Hepatic stellate cell (primary cell): ENCODE measurements around the gene TIE1.
A peak's percentile ranks its signal among the peaks of the same experiment; 100 is the strongest.

Experiments used
- DNase-seq: peaks from one replicate; pipeline ENCODE4 v3.0.0; 2011; ENCODE audit warnings: low spot score

Gene TIE1

DNA sequence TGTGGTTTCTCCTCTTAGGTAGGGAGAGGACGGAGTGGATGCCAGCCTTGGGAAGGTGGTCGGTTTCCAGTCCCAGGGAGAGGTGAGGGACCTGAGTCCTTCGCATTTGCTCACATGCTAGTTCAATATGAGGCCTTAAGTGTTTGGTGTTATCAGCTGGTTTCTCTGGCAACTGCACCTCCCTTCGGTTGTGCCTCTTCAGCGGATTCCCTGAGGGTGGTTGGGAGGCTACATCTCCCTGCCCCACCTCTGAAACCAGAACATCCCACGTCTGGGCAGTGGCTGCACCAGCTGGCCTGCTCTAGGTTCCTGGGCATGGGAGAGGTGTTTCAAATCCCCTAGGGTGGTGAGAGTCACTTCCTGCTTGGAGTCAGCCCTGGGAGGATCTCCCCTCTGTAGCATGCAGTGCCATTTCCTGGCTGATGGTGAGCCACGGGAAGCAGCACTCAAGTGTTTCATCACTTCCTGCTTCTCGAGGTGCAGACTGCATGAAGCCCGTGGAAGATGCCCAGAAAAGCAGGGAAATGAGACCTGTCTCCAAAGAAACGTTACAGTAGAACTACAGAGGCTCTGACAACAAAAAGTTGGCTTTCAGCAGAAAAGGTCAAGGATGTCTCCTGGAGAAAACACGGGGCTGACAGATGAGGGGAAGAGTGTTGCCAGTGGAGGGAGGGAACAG is 26.5 kb upstream of the TIE1 start:
- peak; percentile 61 for DNase-seq

DNA sequence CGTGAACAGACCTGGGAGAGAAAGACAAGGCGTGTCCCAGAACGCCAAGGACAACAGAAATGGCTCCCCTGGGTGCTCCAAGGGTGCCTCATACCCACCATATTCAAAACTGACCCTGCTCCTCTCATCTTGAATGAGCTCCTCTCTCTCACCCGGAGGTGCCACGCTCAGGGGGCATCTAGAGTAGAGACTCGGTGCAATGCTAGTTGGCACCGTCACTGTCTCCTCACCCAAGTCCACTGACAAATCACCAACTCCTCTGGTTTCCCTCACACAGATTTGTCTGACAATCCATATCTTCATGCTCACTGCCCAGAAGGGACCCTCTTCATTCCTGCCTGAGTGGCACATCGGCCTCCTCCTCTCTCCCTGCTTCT is 26.0 kb upstream of the TIE1 start:
- no peak for DNase-seq

DNA sequence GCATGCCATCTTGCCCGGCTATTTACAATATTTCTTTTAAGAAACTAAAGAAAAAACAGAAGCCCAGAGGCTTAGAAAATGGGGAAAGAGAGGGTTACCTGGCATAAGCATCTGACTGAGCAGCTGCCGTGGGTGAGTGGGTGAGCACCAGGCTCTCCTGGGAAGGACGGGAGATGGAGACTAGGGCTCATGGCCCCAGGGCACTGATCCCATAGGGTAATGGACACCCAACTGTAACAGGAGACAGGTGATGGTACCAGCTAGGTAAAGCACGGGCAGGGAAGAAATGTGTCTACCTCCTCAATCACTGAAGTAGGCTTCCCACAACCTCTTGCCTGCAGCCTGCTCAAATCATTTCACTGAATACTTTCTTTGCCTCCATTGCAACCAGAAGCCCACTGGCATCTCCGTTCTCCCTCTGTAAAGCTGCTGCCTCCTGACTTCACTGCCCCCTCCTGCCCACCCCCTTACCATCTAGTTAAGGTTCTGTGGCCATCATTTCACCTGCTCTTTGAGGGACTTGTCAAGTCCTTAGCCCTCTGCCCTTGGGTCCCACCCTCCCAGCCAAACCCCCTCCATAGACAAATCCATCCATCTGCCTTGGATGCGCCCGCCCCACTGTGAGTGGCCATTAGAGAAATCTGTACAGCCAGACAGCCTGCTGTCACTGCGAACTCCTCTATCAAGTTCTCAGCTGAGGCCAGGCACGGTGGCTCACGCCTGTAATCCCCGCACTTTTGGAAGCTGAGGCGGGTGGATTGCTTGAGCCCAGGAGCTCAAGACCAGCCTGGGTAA is 24.8 kb upstream of the TIE1 start:
- DNase-seq: no peak

DNA sequence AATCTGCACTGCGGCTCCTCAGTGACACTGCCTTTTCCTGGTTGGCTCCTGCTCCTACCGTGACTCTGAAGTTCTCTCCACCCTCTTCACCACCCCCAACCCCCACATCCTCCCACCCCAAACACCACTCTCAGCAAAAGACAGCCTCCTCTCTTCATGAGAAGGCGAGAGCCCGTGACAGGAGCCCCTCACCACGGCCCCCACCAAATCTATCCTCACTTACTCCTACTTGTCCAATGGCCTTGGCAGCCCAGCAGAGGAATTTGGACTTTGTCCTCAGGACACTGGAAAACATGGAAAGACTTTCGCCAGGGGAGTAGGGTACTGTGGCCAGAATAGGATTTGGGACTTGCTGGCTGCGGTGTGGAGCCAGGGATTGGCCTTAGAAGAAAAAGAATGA is 24.1 kb upstream of the TIE1 start:
- DNase-seq: no peak

DNA sequence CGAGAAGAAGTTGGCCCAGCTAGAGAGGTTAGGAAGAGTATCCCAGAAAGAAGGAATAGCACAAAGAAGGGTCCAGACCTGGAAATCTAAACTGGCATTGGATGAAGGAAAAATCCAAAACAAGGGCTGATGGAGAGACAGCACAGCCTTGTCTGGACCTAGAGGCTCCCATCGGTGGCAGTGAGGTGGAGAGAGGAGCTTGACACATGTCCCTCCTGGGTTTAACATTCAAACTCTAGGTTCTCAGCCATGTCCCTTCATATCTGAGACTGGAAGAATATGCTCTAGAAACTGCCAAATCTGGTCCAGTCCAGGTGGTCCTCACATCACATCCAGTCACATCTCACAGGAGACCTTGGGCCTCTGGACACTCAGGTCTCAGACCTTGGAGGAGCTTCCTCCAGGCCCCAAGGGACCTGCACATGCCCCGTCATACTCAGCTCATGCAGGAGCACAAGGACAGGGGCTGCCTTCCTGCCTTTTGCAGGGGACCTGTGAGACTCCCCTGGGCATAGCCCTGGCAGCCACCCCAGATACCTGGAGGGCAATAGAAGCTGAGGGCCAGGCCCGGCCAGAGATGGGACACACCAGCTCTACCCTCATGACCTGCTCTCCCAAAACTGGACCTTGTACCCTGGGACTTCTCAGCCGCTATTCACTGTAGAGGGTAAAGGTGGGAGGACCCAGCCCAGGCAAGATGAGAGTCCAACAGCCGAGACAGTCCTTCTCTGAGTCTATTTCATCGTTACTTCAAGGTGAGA is 23.5 kb upstream of the TIE1 start:
- DNase-seq: no peak

DNA sequence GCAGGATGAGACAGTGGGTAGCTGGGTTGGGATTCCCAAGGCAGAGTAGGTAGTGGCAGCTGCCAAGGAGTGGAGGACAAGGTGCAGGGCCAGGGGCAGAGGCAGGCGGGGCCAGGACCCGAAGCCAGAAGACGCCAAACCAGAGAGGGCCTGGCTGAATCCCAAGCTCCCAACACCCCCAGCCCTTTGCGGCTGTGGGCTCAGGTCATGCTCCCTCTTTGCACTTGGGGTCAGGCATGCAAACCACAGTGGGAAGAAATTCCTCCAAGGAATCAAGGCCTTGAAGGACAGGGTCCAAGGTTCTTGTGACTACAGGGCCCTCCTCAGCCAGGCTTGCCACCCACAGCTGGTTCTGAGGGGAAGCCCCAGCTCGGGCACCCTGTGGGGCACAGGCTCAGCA is 21.6 kb upstream of the TIE1 start:
- no peak for DNase-seq

DNA sequence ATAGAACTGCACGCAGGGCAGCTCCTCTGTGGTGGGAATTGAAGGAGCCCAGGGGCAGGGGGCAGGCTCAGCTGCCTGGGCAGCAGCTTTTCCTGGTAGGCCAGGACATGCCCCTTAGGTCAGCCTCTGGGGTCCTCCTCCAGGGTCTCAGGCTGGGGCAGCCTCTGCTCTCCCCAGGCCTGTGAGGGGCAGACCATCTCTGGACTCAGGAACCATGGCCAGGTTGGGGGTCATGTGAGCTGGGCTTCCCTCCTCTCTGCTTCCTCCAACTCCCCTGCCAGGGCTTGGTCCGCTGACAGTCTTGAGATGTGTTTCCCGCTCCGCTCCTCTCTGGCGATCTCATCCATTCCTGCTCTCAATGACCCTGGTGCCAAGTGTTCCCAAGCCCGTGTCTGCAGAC is 21.1 kb upstream of the TIE1 start:
- no peak for DNase-seq

DNA sequence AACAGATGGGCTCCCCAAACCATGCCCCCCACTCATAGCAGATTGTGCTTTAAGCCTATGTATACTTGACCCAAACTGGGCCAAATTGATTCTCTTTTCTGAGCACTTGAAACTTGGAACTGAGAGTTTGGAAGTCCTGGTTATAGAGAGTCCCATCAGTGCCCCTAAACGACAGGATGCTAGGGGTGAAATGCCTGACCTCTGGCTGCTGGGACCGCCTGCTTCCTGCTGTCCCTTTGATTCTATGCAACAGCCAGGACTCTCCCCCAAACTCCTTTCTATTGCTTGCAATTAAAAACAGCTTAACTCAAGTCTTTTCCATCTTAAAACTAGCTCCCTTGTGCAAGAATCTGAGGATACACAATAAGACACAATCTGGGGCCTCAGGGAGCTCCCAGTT is 20.1 kb upstream of the TIE1 start:
- DNase-seq: no peak

DNA sequence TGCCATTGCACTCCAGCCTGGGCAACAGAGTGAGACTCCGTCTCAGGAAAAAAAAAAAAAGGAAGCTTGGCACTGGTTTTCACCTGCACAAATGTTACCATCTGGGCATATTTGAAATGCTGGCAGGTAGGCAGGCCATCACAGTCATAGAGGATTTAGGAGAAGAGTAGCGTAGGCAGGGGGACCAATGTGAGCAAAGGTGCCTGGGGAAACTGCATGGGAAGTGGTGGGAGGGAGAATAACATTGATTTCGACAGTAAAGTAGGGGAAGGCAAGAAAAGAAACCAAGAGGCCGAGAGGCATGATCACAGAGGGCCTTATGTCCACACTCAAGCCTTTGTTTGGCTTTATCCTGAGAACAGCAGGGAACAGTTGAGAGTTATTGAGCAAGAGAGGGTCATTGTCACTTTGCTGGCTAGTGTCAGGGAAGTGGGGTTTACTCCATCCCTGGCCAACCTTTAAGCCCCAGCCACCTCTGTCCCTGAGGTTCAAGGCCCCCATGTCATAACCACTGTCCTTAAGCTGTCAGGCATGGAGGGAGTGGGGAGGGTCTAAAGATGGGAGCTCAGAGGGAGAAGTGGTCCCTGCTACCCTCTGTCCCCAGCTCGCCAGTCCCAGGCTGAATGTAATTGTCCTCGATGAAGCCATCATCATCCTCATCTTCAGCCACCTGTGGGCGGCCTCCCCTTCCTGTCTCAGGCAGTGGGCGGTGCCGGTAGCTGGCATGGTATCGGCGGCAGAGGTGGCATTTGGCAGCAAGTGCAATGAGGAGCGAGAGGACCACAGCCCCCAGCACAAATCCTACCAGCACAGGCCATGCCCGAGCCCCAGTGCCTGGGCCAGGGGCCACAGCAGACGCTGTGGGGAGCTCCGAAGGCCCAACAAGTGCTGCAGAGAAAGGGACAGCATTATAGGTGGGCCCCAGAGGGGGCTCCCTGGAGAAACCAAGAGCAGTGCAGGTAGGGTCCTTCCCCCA is 18.3 kb upstream of the TIE1 start:
- DNase-seq: no peak

DNA sequence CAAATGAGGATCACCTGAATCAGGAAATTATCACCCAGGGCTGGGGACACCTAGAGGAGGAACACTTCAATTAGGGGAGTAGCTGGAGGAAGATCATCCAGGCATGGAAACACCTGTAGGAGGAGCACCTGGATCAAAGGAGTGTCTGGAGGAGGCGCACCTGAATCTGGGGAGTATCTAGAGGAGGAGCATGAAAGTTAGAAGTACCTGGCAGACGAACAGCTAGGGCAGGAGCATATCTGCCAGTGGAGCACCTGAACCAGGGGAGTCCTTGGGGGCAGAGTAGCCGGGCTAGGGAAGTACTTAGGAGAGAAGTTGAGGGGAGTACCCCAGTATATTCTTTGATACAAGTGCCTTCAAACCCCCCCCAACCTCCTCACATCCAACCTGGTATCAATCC is 16.7 kb upstream of the TIE1 start:
- DNase-seq: no peak

DNA sequence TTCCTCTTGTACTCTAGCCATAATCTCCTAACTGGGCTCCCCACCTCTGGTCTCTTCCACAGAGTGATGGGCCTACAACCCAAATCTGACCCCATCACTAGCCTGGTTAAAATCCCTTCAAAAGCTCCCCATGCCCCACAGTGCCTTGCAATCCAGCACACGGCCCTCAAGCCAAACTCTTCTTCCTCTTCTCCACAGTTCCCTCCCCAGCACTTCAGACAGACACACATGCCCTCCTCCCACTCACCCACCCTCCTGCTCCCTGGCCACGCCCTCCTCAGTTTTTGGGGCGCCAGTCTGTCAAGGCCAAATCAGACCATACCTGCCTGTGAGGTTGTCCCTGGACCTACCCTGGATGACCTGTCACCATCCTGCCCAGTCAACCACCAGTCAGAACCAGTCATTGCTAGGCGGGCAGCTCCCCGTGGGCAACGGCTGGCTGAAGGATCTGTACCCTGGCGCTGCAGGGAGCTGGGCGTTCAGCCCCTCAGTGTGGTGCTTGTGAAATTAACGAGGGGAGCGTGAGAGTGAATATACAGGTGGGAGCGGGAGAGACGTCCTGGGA is 16.2 kb upstream of the TIE1 start:
- no peak for DNase-seq

DNA sequence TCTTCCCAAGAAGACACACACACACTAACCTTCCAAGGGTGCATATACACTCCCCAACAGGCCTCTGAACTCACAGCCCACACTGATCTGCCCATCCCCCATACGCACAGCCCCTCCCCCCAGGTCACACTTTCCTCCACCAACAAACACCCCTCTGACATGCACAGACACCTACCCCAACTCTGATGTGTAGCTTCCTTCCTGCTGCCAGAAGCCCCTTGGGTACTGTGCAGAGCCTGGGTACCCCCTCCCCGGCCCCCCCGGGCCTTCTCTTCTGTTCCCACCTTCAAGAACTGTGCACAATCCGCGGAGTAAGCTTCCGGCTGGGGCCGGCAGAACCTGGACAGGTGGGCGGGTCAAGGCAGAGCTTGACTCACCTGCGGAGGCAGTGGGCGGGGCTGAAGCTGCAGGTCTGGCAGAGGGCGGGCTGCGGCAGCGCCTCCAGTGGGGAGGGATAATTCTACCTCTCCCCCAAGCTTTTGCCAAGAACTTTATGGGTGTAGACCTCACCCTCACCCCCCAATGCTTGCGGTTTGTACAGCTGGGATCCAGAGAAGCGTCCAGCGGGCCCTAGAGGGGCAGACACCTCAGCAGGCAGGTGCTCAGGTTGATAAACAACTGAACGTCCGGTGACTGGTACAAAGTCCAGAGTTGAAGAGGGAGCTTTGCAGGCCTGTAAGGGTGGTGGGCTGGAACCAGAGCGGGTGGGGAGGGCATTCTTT is 15.4 kb upstream of the TIE1 start, which contains the start of gene C1orf210:
Gene C1orf210, minus strand, starts transcription at position 313 of the 722 bp plus-strand sequence. CDS start 2,311 bp downstream, outside the sequence.
- DNase-seq: no peak

DNA sequence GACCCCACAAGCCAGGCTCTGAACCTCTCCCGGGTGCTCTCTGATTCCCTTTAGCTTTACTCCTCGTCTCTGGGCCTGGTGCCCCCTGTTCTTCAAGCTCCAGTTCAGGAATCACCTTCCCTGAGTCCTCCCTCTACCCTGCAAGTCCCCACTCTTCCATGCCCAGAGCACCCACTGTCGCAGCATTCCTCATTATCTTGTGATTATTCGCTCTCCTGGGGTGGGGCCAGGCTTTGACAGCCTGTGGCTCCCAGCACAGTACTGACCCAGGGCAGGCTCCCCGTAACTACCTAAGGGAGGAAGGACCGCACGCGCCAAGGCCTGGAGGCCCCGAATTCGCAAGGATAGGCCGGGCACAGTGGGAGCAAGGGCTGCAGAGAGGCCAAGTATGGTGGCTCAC is 14.7 kb upstream of the TIE1 start:
- no peak for DNase-seq

DNA sequence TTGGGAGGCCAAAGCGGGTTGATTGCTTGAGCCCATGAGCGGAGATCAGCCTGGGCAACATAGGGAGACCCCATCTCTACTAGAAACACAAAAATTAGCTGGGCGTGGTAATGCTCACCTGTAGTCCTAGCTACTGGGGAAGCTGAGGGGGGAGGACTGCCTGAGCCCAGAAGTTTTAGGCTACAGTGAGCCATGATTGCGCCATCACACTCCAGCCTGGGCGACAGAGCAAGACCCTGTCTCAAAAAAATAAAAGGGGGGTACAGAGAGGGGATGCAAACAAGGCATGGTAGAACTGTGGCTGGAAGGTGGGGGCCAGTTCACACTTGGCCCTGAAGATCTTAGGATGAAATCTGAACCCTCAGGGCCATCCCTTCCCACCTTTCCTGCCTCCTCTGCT is 14.2 kb upstream of the TIE1 start:
- no peak for DNase-seq

DNA sequence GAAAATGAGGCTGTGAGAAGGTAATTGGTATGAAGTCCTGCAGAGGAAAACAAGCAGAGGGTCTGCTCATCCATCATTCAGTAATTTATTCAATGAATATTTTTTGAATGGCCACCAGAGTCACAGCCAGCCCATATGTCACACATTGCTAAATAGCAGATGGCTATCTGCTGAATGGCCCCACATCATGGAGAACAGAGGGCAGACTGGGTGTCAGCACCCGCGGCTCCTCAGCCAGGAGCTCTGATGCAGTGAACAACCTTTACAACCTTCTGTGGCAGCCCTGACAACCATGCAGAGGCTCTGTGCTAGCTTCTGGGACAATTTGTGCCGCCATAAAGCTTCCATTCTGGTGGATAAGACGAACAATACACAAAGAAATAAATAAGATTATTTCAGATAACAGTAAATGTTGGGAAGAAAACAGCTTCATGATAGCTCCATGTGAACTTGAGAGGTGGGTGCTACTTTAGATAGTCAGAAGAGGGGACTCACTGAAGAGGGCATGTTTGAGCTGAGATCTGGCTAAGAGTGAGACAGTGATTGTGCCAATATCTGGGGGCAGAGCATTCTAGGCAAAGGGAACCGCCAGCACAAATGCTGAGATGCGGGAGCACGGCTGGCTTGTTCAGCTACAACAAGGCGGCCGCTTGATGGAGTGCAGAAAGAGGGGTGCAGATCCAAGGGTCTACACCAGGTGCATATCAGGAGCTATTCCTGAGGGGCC is 12.6 kb upstream of the TIE1 start:
- no peak for DNase-seq

DNA sequence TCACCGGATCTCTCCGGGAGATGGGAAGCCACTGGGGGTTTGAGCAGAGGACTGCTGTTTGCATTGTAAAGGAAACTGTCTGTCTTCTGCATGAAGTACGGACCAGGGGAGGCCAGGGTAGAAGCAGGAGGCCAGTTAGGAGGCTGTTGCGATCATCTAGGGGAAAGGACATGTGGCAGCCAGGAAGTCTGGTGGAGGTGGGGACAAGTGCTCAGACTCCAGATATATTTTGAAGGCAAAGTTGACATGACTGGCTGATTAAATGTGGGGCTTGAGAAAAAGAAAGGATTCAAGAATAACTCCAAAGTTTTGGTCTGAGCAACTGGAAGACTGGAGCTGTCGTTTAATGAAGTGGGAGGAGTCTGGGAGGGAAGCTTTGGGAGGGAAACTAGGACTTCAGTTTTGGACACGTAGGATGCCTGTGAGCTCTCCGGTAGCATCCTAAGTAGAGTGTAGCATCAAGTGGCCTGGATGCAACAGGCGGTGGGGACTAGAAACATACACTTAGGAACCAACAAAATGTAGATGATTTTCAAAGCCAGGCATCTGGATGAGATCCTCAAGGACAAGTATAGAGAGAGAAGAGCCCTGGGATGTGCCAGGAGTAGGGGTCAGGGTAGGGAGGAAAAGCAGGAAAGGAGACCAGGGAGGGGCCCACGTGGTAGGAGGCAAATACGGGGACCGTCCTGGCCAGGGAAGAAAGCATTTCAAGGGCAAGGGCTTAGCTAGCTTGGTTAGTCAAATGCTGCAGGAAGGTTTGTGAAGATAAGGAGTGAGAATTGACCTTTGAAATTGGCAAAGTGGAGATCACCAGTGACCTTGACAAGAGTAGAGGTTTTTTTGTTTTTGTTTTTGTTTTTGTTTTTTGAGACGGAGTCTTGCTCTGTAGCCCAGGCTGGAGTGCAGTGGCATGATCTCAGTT is 11.7 kb upstream of the TIE1 start:
- no peak for DNase-seq

DNA sequence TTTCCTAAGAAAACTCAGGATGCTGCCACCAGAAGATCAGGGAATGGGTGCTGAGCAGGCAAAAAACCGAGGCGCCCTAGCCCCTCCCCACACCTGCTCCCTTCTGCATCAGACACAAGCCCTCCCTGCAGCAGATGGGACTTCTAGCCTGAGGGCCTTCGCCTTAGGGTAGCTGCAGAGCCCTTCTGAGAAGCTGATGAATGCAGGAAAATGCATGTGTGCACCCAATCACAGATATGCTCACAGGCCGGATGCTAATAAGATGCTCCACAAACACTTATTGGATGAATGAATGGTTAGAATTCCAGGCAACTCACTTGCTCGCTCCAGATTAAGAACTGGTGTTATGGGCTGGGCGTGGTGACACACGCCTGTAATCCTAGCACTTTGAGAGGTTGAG is 8.6 kb upstream of the TIE1 start:
- no peak for DNase-seq

DNA sequence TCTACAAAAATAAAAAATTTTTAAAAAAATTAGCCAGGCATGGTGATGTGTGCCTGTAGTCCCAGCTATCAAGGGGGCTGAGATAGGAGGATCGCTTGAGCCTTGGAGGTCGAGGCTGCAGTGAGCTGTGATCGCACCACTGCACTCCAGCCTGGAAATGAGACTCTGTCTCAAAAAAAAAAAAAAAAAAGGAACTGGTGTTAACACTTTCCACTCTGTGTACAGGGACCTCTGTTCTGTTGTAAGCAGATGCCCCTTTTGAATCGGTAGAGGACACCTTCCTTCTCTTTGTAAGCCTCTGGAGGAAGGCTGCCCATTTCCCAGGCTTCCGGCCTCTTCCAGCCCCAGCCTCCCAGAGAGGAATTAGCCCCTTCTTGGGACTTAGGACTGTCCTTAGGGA is 8.1 kb upstream of the TIE1 start:
- DNase-seq: no peak

DNA sequence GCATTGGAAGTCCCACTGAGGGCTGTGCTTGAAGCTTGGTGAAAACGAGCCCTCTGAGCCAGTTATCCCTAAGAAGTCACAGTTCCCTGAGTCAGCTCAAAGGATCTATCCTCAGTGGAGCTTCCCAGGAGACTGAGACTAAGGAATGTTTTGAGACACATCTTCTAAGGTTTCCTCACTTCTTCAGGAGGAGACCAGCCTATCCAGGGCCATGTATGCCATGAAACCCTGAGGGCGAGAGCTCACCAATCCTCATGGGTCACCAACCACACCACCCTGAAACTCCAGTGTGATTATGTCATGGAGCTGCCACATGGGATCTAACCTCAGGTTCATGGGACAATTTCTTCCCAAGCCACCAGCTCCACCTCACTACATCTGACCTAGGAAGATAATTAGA is 7.6 kb upstream of the TIE1 start:
- DNase-seq: no peak
